SJCRH30 (cell line): Measurements from ENCODE around the gene APBA2. TPM values are rescaled to one million over a fixed set of nuclear protein-coding genes. Genes with fewer than 3 reads are reported as not detected.

Experiments used
- DNase-seq, 2 experiments: peaks; one replicate each; pipeline ENCODE4 v3.0.0-alpha.2; 2015 to 2020
- H3K27ac ChIP-seq: fragments of 250-450 bp; sonication (Bioruptor Pico); 2 replicates; pipeline ENCODE4 v1.5.1; 2020; ENCODE audit warnings: mild to moderate bottlenecking, moderate library complexity
- H3K27me3 ChIP-seq: fragments of 250-450 bp; sonication (Bioruptor Pico); 2 replicates; pipeline ENCODE4 v1.5.1; 2020; ENCODE audit warnings: mild to moderate bottlenecking, moderate library complexity
- H3K36me3 ChIP-seq: fragments of 250-450 bp; sonication (Bioruptor Pico); 2 replicates; pipeline ENCODE4 v1.5.1; 2020; ENCODE audit warnings: mild to moderate bottlenecking, moderate library complexity
- H3K4me1 ChIP-seq: fragments of 250-450 bp; sonication (Bioruptor Pico); 2 replicates; pipeline ENCODE4 v1.5.1; 2020; ENCODE audit warnings: mild to moderate bottlenecking, moderate library complexity
- H3K4me3 ChIP-seq: fragments of 250-450 bp; sonication (Bioruptor Pico); 2 replicates; pipeline ENCODE4 v1.5.1; 2020; ENCODE audit warnings: mild to moderate bottlenecking, moderate library complexity
- H3K9me3 ChIP-seq: fragments of 250-450 bp; sonication (Bioruptor Pico); replicated peaks from 2 replicates; pipeline ENCODE4 v1.5.1; 2020; ENCODE audit warnings: mild to moderate bottlenecking, moderate library complexity
- total RNA-seq: library from RNA; depleted of rRNA; stranded (reverse); fragments of >200 nt; shearing (Covaris generic); gene quantifications from 2 replicates; pipeline ENCODE4 v1.2.3, GENCODE V29; 2014

The APBA2 gene
- total RNA-seq, 1 experiment from 2014 or later = 11.9 TPM

DNA sequence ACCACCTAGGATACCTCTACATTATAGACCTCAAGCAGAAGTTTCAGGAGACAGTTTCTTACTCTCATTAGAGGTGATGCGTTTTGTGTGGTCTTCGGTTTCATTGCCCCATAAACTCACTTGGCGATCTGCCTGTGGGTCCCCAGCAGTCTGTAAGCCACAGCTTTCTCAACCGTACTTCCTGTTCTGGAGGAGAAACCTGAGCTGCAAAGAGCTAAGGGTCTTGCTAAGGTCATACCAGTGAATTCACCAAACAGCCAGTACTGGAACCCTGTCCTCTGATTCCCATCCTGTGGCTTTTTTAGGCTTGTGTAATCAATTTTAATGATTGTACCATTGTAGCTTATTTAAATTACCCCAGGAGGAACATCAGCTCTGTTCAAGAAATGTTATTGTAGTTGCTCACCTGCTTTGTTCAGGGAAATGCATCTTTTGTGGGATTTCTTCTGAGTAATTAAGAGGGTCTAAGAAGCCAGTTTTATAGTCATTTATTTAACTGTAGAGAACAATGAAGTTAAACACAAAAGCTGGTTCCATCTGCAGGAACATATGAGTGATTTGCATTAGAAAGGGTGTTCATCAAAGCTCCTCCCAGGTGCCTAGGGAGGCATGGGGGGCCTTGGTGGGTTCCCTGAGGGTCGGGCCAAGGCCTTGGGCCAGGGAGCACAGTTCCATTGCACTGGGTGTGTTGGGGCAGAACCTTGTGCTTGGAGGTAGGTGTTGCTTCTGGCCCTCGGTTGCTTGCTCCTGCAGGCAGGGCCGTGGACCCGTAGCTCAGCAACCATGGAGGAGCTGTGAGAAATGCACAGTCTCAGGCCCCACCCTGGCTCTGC, 69.6 kb downstream of the APBA2 start:
- peak; percentile 69 to 82 for DNase-seq
- H3K4me1 ChIP-seq = peaks cover 31% of the 10 kb centered on the region
- H3K4me3 ChIP-seq = no peak overlapping the region
- no peaks in the 10 kb centered on the region for H3K36me3 ChIP-seq
- H3K9me3 ChIP-seq = no peaks in the 10 kb centered on the region
- H3K27ac ChIP-seq = peak overlapping the region; percentile 39
- H3K27me3 ChIP-seq = no peaks in the 10 kb centered on the region

DNA sequence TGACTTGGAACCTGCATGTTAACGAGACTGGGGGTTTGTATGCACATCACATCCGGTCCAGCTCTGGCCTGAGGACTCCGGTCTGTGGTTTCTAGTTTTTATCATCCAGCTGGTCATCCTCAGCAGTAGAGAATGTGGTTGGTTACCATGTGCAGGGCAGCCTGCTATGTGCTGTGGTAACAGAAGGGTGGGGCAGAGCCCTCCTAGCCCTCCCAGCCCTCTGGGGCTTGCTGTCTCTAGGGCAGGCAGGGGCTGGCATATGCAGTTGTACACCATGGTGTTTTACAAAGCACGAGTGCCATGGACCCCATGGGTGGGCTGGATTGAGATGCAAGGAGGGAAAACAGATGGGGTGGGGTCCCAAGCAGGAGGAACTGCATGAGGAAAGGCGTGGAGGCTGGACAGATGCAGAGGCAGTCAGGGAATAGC, 70.2 kb downstream of the APBA2 start:
- no peaks in the 10 kb centered on the region for H3K9me3 ChIP-seq
- peak; percentile 47 to 61 for DNase-seq
- no peaks in the 10 kb centered on the region for H3K27me3 ChIP-seq
- H3K4me3 ChIP-seq = no peak overlapping the region
- no peaks in the 10 kb centered on the region for H3K36me3 ChIP-seq
- H3K4me1 ChIP-seq = peaks cover 31% of the 10 kb centered on the region
- H3K27ac ChIP-seq = peak overlapping the region; percentile 39

DNA sequence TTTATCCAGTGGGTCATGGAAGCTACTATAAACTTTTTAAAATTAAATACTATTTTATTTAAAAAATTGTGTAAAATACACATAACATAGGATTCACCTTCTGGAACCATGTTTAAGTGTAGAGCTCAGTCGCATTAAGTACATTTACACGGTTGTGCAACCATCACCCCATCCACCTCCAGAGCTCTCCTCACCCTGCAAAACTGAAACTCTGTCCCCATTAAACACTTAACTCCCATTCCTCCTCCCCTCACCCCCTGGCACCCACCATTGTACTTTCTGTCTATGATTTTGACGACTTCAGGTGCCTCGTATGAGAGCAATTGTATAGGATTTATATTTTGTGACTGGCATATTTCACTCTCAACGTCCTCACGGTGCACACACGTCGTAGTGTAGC, 70.7 kb downstream of the APBA2 start:
- DNase-seq = no peak
- Histone ChIP-seq H3K27ac (no peak overlapping the region), H3K36me3 (no peaks in the 10 kb centered on the region)

DNA sequence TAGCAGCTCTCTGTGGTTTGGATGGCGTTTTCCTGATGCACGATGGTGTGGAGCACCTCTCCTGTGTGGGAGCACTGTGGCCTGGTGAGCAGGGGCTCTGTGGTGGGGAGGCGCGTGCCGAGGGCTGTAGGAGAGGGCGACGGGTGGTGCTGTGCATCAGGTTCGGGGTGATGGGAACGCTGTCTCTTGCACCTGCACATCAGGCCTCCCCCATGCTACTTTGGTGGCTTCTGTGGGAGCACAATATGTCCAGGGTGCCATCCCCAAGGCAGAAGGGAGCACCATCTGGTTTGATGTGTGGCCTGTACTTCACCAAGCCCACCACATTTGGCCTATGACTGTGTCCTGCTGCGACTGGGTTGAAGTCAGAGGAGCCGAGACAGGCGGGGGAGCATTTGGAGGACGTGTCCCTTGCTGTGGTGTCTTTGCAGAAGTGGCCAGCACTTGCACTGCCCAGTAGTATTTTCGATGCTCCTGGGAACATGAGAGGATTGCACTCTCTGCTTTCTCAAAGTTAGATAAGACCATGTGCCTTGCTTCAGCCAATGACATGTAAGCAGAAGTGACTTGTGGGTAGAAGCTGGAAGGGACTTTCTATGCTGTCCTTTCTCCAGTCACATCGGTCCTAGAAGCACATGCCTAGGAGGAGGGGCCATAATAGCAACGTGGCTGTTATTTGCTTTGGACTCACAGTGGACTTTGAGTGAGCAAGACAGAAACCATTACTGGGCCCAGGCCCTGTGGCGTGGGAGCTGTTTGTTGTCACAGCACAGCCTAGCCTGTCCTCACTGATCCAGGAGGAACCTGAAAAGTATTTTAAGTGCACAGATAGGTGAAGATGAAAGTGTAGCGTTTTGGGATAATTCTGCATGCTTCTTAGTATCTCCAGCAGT, 72.1 kb downstream of the APBA2 start:
- no peaks in the 10 kb centered on the region for H3K27me3 ChIP-seq
- no peak overlapping the region for H3K27ac ChIP-seq
- H3K9me3 ChIP-seq = no peaks in the 10 kb centered on the region
- no peak overlapping the region for H3K4me3 ChIP-seq
- no peak for DNase-seq
- peaks cover 30% of the 10 kb centered on the region for H3K4me1 ChIP-seq
- H3K36me3 ChIP-seq = no peaks in the 10 kb centered on the region

More for the DNA sequence above, 70.7 kb downstream of the APBA2 start:
- Histone ChIP-seq H3K4me1 (peaks cover 31% of the 10 kb centered on the region), H3K27me3 (no peaks in the 10 kb centered on the region), H3K9me3 (no peaks in the 10 kb centered on the region), H3K4me3 (no peak overlapping the region)

DNA sequence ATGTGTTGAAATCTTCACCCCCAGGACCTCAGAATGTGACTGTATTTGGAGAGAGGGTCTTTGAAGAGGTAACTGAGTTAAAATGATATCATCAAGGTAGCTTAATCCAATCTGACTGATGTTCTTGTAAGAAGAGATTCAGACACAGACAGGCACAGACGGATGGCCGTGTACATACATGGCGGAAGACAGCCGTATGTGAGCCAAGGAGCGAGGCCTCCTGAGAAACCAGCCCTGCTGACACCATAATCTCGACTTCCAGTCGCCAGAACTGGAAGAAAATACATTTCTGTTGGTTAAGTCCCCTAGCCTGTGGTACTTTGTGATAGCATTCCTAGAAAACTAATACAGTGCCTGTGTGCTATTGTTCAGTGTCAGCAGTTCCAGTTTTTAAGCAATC, 73.6 kb downstream of the APBA2 start:
- DNase-seq = no peak
- H3K4me1 ChIP-seq = peaks cover 17% of the 10 kb centered on the region
- no peaks in the 10 kb centered on the region for H3K9me3 ChIP-seq
- H3K4me3 ChIP-seq = no peak overlapping the region
- H3K36me3 ChIP-seq = no peaks in the 10 kb centered on the region
- no peaks in the 10 kb centered on the region for H3K27me3 ChIP-seq
- H3K27ac ChIP-seq = no peak overlapping the region

DNA sequence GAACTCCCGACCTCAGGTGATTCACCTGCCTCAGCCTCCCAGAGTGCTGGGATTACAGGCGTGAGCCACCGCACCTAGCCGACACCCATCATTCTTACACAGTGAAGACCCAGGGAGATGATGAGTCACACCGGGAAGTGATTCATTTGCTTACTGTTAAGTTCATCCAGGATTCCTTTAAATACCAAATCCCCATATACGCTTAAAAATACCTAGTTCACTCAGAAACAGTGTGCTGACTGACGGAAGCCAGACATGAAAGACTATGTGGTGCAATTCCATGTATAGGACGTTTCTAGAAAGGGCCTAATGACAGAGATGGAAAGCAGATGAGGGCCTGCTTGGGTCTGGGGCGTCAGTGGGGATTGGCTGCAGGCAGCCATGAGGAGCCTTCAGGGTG, 75.2 kb downstream of the APBA2 start:
- Histone ChIP-seq H3K27ac (no peak overlapping the region), H3K4me3 (no peak overlapping the region), H3K4me1 (peaks cover 3% of the 10 kb centered on the region), H3K9me3 (no peaks in the 10 kb centered on the region), H3K27me3 (no peaks in the 10 kb centered on the region), H3K36me3 (no peaks in the 10 kb centered on the region)
- no peak for DNase-seq

DNA sequence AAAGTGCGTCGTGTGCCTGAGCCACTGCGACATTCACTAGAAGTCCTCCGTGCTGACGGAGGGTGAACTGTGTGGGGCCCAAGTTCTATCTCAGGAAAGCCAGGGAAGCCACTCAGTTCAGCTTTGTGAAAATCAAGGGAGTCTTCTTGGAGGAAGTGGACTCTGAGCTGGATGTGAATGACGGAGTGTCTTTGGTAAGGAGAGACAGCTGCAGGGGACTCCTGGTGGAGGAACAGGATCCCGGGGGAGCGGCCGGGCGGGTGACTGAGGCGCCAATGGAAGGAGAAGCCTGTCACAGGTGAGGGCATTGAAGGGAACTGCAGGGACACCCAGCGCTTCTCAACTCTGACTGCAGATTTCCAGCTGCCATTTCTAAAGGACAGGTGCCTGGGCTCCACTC, 75.6 kb downstream of the APBA2 start:
- DNase-seq = no peak
- Histone ChIP-seq H3K4me1 (no peaks in the 10 kb centered on the region), H3K9me3 (no peaks in the 10 kb centered on the region), H3K27ac (no peak overlapping the region), H3K4me3 (no peak overlapping the region), H3K36me3 (no peaks in the 10 kb centered on the region), H3K27me3 (no peaks in the 10 kb centered on the region)

DNA sequence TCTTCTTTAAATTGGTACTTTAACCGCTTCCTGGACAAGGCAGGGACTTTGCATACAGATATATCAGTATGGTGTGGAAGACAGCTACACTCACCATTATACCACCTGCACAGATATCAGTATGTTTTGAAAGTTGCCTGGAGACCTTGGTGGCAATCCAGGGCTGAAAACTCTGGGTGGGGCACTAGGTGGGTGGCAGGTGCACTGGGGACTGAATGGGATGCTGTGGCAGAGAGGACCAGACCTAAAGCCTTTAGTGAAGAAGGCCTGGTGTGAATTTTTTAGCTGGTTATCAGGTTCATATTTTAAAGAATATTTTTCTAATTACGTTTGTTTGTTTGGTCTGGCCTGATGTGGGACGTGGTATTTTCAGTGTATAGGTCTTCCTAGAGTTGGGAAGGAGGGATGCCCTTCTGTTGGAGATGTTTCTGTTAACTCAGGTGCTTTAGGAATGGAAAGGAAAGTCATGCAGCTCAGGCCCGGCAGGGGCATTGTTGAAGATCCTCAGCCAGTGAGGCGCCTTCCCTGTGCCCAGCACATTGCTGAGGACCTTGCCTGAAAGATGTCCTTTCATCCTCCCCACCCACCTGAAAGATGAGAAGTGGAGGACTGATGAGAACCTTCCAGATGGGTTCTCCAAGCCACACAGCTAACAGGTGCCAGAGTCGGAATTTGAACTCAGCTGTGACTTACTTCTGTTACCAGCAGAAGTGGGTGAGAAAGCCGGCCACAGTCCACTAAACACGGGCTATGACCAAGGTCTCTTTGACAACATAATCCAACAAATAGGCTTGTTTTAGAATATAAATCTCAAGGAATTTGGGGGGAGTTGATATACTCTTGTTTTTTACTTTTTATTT, 77.3 kb downstream of the APBA2 start:
- Histone ChIP-seq H3K4me1 (no peaks in the 10 kb centered on the region), H3K27ac (no peak overlapping the region), H3K36me3 (no peaks in the 10 kb centered on the region), H3K9me3 (no peaks in the 10 kb centered on the region), H3K4me3 (no peak overlapping the region), H3K27me3 (no peaks in the 10 kb centered on the region)
- no peak for DNase-seq

DNA sequence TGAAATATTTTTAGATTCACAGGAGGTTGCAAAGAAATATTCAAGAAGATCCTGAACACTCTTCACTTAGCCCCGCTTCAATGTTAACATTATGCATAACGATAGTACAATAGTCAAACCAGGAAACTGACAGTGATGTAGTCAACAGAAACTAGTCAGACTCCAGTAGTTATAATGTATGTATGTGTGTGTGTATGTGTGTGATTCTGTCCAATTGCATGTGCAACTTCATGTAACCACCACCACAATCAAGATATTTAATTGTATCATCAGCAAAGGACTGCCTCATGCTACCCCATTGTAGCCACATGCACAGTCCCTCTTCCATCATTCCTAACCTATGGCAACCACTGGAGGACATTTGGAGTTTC, 77.9 kb downstream of the APBA2 start:
- no peaks in the 10 kb centered on the region for H3K36me3 ChIP-seq
- no peak for DNase-seq
- no peak overlapping the region for H3K4me3 ChIP-seq
- H3K27me3 ChIP-seq = no peaks in the 10 kb centered on the region
- no peaks in the 10 kb centered on the region; the same call in 1 of the 2 replicates for H3K4me1 ChIP-seq
- no peak overlapping the region for H3K27ac ChIP-seq
- H3K9me3 ChIP-seq = no peaks in the 10 kb centered on the region

DNA sequence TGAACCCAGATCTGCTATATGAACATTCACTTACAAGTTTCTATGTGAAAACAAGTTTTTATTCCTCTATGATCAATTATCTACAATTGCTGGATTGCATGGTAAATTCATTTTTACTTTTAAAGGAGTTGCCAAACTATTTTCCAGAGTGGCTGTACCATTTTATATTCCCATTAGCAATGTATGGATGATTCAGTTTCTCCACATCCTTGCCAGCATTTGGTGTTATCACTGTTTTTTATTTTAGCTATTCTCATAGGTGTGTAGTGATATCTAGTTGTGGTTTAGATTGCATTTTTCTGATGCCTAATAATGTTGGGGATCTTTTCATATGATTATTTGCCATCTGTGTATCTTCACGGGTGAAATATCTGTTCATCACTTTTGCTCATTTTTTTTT, 78.3 kb downstream of the APBA2 start:
- no peaks in the 10 kb centered on the region for H3K36me3 ChIP-seq
- DNase-seq = no peak
- no peaks in the 10 kb centered on the region; the same call in 1 of the 2 replicates for H3K4me1 ChIP-seq
- H3K4me3 ChIP-seq = no peak overlapping the region
- no peak overlapping the region for H3K27ac ChIP-seq
- H3K27me3 ChIP-seq = no peaks in the 10 kb centered on the region
- no peaks in the 10 kb centered on the region for H3K9me3 ChIP-seq

DNA sequence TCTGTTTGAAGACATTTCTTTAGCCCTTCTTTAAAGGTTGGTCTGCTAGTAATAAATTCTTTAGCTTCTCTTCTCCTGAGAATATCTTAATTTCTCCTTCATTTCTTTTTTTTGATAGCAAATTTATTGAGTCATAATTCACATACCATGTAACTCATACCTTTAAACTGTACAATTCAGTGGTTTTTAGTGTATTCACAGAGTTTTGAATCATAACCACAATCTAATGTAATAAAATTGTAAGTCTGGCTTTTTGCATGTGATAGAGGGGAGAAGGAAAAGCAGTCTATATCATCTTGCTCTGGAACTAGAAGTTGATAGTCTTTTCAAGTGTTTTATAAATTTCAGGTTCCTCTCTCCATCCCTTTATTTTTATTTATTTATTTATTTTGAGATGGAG, 81.3 kb downstream of the APBA2 start:
- no peak overlapping the region for H3K4me3 ChIP-seq
- no peaks in the 10 kb centered on the region for H3K27me3 ChIP-seq
- H3K27ac ChIP-seq = no peak overlapping the region
- H3K4me1 ChIP-seq = no peaks in the 10 kb centered on the region; the same call in 1 of the 2 replicates
- H3K9me3 ChIP-seq = no peaks in the 10 kb centered on the region
- DNase-seq = no peak
- no peaks in the 10 kb centered on the region for H3K36me3 ChIP-seq

DNA sequence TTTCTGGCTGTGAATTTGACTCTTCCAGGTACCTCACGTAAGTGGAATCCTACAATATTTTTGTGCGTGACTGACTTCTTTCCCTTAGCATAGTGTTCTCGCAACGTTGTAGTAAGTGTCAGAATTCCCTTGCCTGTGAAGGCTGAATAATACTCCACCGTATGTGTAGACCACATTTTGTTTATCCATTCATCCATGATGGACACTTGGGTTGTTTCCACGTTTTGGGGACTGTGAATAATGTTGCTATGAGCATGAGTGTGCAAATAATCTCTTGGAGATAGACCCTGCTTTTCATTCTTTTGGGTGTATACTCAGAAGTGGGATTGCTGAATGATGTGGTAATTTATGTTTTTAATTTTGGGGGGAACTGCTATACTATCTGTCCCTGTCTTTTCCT, 82.2 kb downstream of the APBA2 start:
- Histone ChIP-seq H3K27ac (no peak overlapping the region), H3K36me3 (no peaks in the 10 kb centered on the region), H3K27me3 (no peaks in the 10 kb centered on the region), H3K4me3 (no peak overlapping the region), H3K4me1 (no peaks in the 10 kb centered on the region; the same call in 1 of the 2 replicates), H3K9me3 (no peaks in the 10 kb centered on the region)
- DNase-seq = no peak

DNA sequence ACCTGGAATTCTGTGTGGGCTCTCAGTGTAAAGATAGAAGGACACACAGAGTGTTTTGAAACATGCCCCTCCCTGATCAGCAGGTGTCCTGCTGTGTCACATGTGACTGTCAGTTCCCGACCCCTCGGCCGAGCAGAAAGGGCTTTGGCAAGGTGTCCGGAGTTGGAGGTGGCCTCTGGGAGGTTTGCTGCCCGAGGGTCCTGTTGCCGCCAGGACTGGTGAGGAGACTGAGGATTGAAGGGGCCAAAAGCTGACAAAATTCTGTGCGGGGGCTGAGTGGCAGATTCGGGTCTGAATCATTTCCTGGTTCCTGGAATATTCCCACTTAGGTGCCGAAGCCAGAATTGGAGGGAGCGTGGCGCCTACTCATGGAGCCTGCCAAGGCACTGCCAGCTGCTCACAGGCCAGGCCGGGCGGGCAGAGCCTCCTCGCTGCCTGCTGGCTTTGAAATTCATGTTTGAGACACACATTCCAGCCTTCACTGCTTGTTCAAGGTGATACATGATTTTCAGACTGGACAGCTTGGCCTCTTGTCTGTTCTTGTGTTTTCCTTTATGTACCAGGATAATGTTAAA, 83.8 kb downstream of the APBA2 start:
- Histone ChIP-seq H3K4me1 (no peaks in the 10 kb centered on the region; the same call in 1 of the 2 replicates), H3K27ac (no peak overlapping the region), H3K27me3 (no peaks in the 10 kb centered on the region), H3K9me3 (no peaks in the 10 kb centered on the region), H3K4me3 (no peak overlapping the region), H3K36me3 (no peaks in the 10 kb centered on the region)
- DNase-seq = no peak

DNA sequence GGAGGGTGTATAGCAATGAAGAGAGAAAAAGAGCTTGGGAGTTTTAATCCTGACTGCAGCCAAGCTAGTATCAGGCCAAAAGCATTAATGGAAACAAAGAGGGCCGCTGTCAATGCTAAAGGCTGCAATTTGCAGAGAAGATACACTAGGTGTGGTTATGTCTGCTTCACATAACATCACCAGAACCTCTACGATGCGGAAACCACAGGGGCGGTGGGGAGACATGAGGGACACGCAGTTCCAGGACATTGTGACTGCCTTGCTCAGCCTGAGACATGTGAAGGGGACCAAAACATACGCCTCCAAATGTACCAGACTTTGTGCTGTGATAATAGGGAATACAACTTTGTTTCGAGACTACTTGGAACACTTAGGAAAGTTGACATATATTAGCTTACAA, 88.4 kb downstream of the APBA2 start:
- H3K9me3 ChIP-seq = no peaks in the 10 kb centered on the region
- no peaks in the 10 kb centered on the region for H3K27me3 ChIP-seq
- DNase-seq = no peak
- H3K4me3 ChIP-seq = no peak overlapping the region
- H3K27ac ChIP-seq = no peak overlapping the region
- no peaks in the 10 kb centered on the region for H3K36me3 ChIP-seq
- H3K4me1 ChIP-seq = peaks cover 3% of the 10 kb centered on the region; the same call in 1 of the 2 replicates
